Caco-2 (cell line): Measurements from ENCODE around the gene GGTLC1. TPM values are rescaled to one million over a fixed set of nuclear protein-coding genes. Genes with fewer than 3 reads are reported as not detected.

Experiments used
- BruUV-seq: library from RNA; stranded (reverse); fragments of 400-500 nt; replicated peaks from 2 replicates; lab custom pipeline; 2021; lab: Mats Ljungman, UMichigan
- CTCF ChIA-PET: fragments of 300-600 bp; sonication (Branson Sonifier 250); formaldehyde crosslinking; loops from one replicate; lab custom pipeline; 2022; ENCODE audit warnings: antibody characterized with exemption; lab: Charles Lee
- POLR2A ChIA-PET: fragments of 300-600 bp; sonication (Branson Sonifier 250); formaldehyde crosslinking; loops from one replicate; lab custom pipeline; 2022; ENCODE audit warnings: antibody characterized with exemption; lab: Charles Lee
- DNase-seq, 2 experiments: peaks; one replicate each; pipeline versions ENCODE4 v3.0.0 to v3.0.0-alpha.2; 2020 to 2022
- H3K27me3 ChIP-seq: replicated peaks from 2 replicates; pipeline ENCODE4 v1.6.0; 2011; ENCODE audit warnings: low read length; ENCODE audit not compliant: control insufficient read depth, insufficient read depth
- H3K36me3 ChIP-seq: 2 replicates; pipeline ENCODE4 v1.5.1; 2011; ENCODE audit warnings: low read length; ENCODE audit not compliant: control insufficient read depth, insufficient read depth
- H3K4me1 ChIP-seq: fragments of 250-450 bp; sonication (Bioruptor Pico); 2 replicates; pipeline ENCODE4 v1.5.1; 2020; ENCODE audit warnings: mild to moderate bottlenecking
- H3K4me3 ChIP-seq: 2 replicates; pipeline ENCODE4 v1.5.1; 2011; ENCODE audit warnings: low read depth, mild to moderate bottlenecking, control low read depth, low read length
- H3K9me3 ChIP-seq: fragments of 250-450 bp; sonication (Bioruptor Pico); 2 replicates; pipeline ENCODE4 v1.5.1; 2020; ENCODE audit warnings: mild to moderate bottlenecking, moderate library complexity
- H3K27ac Mint-ChIP-seq: one replicate; pipeline ENCODE4 v1.8.0; 2022; ENCODE audit warnings: mixed read lengths; ENCODE audit not compliant: unreplicated experiment
- H3K27me3 Mint-ChIP-seq: one replicate; pipeline ENCODE4 v1.8.0; 2022; ENCODE audit warnings: mixed read lengths; ENCODE audit not compliant: insufficient read depth, unreplicated experiment
- H3K36me3 Mint-ChIP-seq: one replicate; pipeline ENCODE4 v1.8.0; 2022; ENCODE audit warnings: mild to moderate bottlenecking, mixed read lengths; ENCODE audit not compliant: insufficient read depth, unreplicated experiment
- H3K4me1 Mint-ChIP-seq: one replicate; pipeline ENCODE4 v1.8.0; 2022; ENCODE audit warnings: low read depth, mixed read lengths; ENCODE audit not compliant: unreplicated experiment
- H3K4me3 Mint-ChIP-seq: one replicate; pipeline ENCODE4 v1.8.0; 2022; ENCODE audit warnings: mild to moderate bottlenecking, moderate library complexity, mixed read lengths; ENCODE audit not compliant: unreplicated experiment
- H3K9me3 Mint-ChIP-seq: one replicate; pipeline ENCODE4 v1.8.0; 2022; ENCODE audit warnings: mixed read lengths; ENCODE audit not compliant: unreplicated experiment
- intact Hi-C: fragments of 100-400 bp; cut with micrococcal nuclease; formaldehyde crosslinking; loops from one replicate; pipeline ENCODE4 v1.10.0; 2022; ENCODE audit not compliant: unreplicated experiment
- total RNA-seq: library from RNA; stranded (reverse); gene quantifications from 2 replicates; pipeline ENCODE4 v1.2.3, GENCODE V29; 2022
- TF ChIP-seq, protein P1 (sequence below), 2 experiments: fragments of 200-600 bp in 1 of 2; IDR thresholded peaks; 1 replicate in 1 of 2; 2 replicates in 1 of 2; pipeline versions ENCODE4 v1.5.1 to v1.8.0; 2011 to 2022; ENCODE audit warnings: antibody characterized with exemption in 1 of 2, control low read depth in 1 of 2, inconsistent platforms in 1 of 2, low read depth in 1 of 2, low read length in 1 of 2, mild to moderate bottlenecking in 1 of 2, moderate library complexity in 1 of 2; ENCODE audit not compliant: insufficient read depth in 1 of 2, severe bottlenecking in 1 of 2, unreplicated experiment in 1 of 2

The GGTLC1 gene
- total RNA-seq, 1 experiment from 2014 or later: 0.68 TPM

- H3K4me1 Mint-ChIP-seq: no peaks in the 10 kb centered on the region
- H3K4me3 ChIP-seq: no peak overlapping the region
- no peak overlapping the region for H3K4me3 Mint-ChIP-seq
- POLR2A ChIA-PET: no interaction called here
- TF ChIP-seq, protein P1, sequence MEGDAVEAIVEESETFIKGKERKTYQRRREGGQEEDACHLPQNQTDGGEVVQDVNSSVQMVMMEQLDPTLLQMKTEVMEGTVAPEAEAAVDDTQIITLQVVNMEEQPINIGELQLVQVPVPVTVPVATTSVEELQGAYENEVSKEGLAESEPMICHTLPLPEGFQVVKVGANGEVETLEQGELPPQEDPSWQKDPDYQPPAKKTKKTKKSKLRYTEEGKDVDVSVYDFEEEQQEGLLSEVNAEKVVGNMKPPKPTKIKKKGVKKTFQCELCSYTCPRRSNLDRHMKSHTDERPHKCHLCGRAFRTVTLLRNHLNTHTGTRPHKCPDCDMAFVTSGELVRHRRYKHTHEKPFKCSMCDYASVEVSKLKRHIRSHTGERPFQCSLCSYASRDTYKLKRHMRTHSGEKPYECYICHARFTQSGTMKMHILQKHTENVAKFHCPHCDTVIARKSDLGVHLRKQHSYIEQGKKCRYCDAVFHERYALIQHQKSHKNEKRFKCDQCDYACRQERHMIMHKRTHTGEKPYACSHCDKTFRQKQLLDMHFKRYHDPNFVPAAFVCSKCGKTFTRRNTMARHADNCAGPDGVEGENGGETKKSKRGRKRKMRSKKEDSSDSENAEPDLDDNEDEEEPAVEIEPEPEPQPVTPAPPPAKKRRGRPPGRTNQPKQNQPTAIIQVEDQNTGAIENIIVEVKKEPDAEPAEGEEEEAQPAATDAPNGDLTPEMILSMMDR (IDR thresholded peaks at IDR 0.05; ENCODE audit: insufficient read depth in 1 of 2, low read depth in 1 of 2, low read length in 1 of 2, severe bottlenecking in 1 of 2, unreplicated experiment in 1 of 2): no peak
- peaks cover 21% of the 10 kb centered on the region for H3K27me3 Mint-ChIP-seq
- H3K9me3 Mint-ChIP-seq: no peaks in the 10 kb centered on the region
- no peaks in the 10 kb centered on the region; the same call in 1 of the 2 replicates for H3K27me3 ChIP-seq
- no peaks in the 10 kb centered on the region for H3K36me3 ChIP-seq
- no peaks in the 10 kb centered on the region for H3K9me3 ChIP-seq
- H3K36me3 Mint-ChIP-seq: no peaks in the 10 kb centered on the region
- H3K4me1 ChIP-seq: no peaks in the 10 kb centered on the region
- CTCF ChIA-PET: no interaction called here
- H3K27ac Mint-ChIP-seq: no peak overlapping the region
- intact Hi-C loops: no loop called here
- BruUV-seq: no TSS peak
- no peak for DNase-seq
These were observed 15.9 kb upstream of the GGTLC1 start for GRCh38 chr20:24004471-24004870.

GRCh38 chr20:24002896-24003295, 14.3 kb upstream of the GGTLC1 start:
- intact Hi-C loops: no loop called here
- BruUV-seq: no TSS peak
- H3K27me3 Mint-ChIP-seq: peaks cover 25% of the 10 kb centered on the region

GRCh38 chr20:24001712-24002405, 13.3 kb upstream of the GGTLC1 start:
- no peaks in the 10 kb centered on the region for H3K9me3 ChIP-seq
- Mint-ChIP-seq H3K4me3 (no peak overlapping the region), H3K9me3 (no peaks in the 10 kb centered on the region), H3K36me3 (no peaks in the 10 kb centered on the region), H3K27ac (no peak overlapping the region), H3K27me3 (peaks cover 25% of the 10 kb centered on the region), H3K4me1 (no peaks in the 10 kb centered on the region)
- POLR2A ChIA-PET: no interaction called here
- TF ChIP-seq, protein P1 (IDR thresholded peaks at IDR 0.05; ENCODE audit: insufficient read depth in 1 of 2, low read depth in 1 of 2, low read length in 1 of 2, severe bottlenecking in 1 of 2, unreplicated experiment in 1 of 2): no peak
- H3K27me3 ChIP-seq: no peaks in the 10 kb centered on the region; the same call in 1 of the 2 replicates
- no peak overlapping the region for H3K4me3 ChIP-seq
- DNase-seq: no peak
- no peaks in the 10 kb centered on the region for H3K36me3 ChIP-seq
- H3K4me1 ChIP-seq: no peaks in the 10 kb centered on the region
- intact Hi-C loops: no loop called here
- BruUV-seq: no TSS peak
- CTCF ChIA-PET: interaction anchor here (1.4 kb wide), 1 partner anchor 65 kb away, joined by 4 read pairs; no protein-coding TSS in a partner anchor

More at GRCh38 chr20:24002896-24003295, 14.3 kb upstream of the GGTLC1 start:
- POLR2A ChIA-PET: no interaction called here
- Histone ChIP-seq H3K36me3 (no peaks in the 10 kb centered on the region), H3K27me3 (no peaks in the 10 kb centered on the region; the same call in 1 of the 2 replicates), H3K4me3 (no peak overlapping the region), H3K9me3 (no peaks in the 10 kb centered on the region), H3K4me1 (no peaks in the 10 kb centered on the region)
- CTCF ChIA-PET: no interaction called here
- Mint-ChIP-seq H3K36me3 (no peaks in the 10 kb centered on the region), H3K4me1 (no peaks in the 10 kb centered on the region), H3K9me3 (no peaks in the 10 kb centered on the region), H3K27ac (no peak overlapping the region), H3K4me3 (no peak overlapping the region)
- TF ChIP-seq, protein P1 (IDR thresholded peaks at IDR 0.05; ENCODE audit: insufficient read depth in 1 of 2, low read depth in 1 of 2, low read length in 1 of 2, severe bottlenecking in 1 of 2, unreplicated experiment in 1 of 2): no peak
- DNase-seq: no peak
